OCI-M2 (cell line): Measurements from ENCODE around the gene UCP2.
"Not testable (repeated sequence)": the region's sequence is repeated elsewhere in the genome, so short reads cannot be mapped to it uniquely, and the experiment has no call there.

Experiments used
- DNase-seq: peaks from one replicate; lab custom pipeline; 2025; ENCODE audit not compliant: unreplicated experiment; lab: John Stamatoyannopoulos, UW

The UCP2 gene

DNA sequence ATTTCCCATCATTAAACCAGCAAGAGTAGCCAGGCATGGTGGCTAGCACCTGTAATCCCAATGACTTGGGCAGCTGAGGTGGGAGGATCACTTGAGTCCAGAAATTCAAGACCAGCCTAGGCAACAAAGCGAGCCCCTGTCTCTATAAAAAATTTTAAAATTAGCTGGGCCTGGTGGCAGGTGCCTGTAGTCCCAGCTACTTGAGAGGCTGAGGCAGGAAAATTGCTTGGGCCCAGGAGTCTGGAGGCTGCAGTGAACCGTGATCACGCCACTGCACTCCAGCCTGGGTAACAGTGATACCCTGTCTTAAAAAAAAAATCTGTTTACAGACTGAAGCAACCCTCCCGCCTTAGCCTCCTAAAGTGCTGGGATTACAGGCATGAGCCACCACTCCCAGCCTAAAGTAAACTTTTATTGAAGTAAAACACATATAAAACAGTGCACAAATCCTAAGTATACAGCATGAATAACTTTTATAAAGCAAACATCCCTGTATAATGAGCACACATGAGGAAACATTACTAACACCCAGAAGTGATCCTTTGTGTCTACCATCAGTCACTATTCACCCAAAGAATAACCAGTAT, 13.6 kb upstream of the UCP2 start:
- no peak for DNase-seq

DNA sequence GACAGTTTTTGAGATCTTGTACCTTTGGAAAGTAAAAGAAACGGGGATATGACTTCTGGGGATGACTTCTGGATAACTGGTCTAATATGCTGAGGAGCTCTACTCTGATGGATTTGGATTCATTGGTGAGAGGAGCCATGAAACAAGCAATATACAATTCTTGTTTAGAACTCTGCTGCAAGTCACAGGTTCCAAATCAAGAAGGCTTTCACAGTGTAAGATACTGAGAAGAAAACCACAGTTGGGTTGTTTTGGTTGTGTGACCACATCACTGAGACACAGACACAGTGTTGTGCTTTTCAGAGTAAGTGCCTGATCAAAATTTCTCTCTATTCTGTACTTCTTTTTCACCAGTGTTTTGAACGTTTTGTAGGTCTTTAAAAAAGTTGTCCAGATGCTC, 13.1 kb upstream of the UCP2 start:
- no peak for DNase-seq

DNA sequence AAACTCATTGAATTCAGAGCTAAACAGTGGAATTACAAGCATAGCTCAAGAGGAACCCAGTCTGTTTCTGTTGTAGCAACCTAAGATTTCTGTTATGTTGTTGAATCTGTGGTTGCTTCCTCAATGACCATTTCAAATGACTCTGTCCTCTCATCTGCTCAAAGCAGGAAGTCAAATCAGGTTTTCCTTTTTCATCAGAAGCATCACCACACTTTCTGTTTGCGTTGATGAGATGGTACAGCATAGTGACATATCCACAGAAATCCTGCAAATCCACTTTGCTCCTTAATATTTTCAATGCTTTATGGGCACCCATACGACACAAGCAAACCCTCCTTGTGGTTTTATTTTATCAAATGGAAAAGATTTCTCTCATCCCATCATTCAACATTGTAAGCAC, 12.6 kb upstream of the UCP2 start:
- no peak for DNase-seq

DNA sequence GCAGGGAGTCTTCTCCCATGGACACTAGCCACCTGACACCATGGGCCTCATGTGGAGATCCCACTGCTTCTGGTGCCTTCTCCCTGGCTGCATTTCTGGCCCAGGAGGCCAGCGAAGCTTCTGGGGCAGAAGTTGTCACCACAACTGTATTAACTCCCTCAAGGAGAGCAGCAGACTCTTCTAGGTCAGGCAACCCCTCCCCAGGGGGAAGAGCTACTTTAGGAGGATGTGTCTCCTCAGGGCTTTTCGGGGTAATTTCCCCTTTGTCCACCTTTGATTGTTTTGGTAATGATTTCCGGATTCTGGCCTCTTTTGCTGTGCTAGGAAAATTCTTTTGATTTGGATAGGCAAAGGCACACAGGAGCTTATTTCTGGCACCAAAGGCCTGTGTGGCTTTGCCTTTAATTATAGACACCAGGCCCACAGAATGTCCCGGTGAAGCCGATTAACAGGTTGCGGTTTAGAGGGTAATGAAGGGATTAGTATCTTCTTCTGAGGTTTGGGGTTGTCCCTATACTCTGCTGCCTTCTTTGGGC, 8.9 kb upstream of the UCP2 start:
- no peak for DNase-seq

DNA sequence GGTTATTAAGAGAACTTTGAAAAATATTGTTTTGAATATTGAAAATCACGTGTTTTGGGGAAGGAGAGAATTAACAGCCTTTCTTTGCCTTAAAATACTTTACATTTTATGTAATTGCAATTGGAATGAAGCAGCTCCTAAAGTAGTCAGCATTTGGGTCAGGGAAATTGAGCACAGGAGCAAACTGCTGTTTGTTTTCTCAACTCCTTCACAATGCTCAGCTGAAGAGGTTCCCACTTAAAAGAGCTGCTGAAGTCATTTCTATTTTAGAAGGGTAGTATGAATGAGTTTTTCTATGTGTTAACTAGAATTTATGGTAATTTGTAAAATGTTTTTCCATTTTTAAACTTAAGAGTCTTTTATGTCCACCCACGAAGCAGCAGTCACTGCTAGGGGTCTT, 8.1 kb upstream of the UCP2 start:
- DNase-seq, result no peak

DNA sequence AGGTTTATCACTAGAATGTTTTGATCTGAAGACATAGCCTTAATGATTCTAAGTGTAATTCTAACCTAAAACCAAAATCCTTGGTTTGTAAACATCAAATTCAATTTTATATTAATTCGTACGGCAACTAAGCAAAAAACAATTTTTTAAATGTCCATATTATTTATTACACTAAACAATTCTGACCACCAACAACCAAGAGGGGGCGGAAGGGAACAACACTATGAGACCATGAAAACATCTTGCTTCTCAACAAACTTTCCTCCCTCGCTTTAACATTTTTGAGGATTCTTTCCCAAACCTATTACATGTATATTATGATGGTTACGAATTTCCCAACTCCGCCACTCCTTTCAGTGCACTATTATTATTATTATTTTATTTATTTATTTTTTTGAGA, 6.5 kb upstream of the UCP2 start:
- DNase-seq, result no peak

DNA sequence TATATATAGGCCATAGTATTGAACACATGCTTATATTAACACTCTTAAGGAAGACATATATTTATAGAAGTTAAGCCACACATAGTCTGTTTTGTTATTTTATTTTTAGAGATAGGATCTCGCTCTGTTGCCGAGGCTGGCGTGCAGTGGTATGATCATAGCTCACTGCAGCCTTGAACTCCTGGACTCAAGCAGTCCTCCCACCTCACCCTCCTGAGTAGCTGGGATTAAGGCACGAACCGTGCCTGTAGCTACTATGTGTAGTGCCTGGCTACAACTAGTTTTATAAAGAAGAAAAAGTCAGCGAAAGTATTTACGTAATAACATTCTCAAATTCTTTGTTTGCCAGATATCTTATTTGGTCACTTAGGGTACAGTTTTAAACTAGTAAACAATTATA, 5.6 kb upstream of the UCP2 start:
- no peak for DNase-seq

DNA sequence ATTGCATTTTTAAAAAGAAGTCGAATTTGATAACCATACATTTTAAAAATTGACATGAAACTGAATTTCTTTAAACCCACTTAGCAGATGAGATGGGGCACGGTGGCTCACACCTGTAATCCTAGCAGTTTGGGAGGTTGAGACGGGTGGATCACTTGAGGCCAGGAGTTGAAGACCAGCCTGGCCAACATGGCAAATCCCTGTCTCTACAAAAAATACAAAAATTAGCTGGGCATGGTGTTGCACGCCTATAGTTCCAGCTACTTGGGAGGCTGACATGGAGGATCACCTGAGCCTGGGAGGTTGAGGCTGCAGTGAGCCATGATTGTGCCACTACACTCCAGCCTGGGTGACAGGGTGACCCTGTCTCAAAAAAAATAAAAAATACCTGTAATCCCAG, 3.0 kb upstream of the UCP2 start:
- not testable (repeated sequence) for DNase-seq

DNA sequence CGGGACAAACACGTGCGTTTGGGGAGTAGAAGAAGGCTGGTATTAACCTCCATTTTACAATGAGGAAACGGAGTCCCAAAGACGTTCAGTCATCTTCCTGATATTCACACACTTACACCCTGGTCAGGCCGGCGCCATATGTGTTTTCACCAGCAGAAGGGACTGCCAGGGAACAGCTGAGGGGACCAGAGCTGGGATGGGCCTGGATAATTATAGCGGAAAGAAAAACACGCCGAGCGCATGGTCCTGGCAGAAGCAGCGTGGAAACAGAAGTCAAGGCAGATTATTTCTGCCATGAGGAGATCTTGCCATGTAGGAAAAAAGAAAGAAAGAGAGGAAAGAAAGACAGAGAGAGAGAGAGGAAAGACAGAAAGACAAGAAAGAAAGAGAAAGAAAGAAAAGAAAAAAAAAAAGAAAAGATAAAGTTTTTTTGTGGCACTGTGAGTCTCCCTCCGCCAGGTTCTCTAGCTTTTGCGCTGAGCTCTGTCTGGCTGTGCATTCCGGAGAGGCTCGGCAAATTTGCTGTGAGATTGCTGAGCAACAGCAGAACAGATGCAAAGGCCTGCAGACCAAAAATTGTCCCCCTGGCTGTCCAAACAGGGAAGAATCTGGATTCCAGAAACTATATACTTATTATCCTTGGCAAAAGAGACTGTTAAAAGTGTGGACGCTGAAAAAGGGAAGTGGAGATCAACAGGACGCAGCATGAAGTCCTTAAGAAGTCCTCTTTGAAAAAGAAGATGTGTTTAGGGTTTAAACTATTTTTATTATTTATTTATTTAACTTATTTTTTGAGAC, 1.3 kb upstream of the UCP2 start:
- DNase-seq, result no peak

DNA sequence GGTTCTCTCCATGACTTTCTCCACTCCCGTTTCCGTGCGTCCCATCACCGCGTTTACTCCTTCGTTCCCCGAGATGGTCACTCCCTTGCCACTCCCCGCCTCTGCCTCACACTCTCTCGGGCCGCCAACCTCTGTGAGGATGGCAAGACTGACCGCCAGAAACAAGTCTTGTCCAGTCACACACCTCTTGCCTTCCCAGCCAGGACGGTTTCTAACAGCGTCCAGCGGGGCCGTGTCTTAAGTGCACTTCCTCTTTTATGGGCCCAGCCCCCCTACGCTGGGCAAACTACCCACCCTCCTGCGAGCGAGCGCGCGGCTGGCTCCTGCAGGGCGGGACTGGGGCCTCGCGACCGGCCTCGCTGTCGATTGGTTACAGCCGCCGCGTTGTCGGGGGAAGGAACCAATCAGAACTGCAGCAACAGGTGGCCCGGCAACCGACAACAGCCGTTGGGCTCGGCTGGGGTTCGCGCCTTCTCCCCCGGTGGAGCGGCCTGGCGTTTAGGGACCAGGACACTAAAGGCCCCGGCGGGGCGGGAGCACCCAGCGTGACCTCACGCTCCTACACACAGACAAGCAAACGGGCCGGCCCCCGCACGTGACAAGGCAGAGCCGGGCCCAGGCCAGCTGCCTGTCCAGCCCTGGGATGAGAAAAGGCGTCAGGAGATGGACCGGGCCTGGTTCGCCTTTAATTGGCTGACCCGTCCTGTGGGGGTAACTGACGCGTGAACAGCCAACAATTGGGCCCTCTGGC, 522 bp upstream of the UCP2 start:
- peak; percentile 84 for DNase-seq

DNA sequence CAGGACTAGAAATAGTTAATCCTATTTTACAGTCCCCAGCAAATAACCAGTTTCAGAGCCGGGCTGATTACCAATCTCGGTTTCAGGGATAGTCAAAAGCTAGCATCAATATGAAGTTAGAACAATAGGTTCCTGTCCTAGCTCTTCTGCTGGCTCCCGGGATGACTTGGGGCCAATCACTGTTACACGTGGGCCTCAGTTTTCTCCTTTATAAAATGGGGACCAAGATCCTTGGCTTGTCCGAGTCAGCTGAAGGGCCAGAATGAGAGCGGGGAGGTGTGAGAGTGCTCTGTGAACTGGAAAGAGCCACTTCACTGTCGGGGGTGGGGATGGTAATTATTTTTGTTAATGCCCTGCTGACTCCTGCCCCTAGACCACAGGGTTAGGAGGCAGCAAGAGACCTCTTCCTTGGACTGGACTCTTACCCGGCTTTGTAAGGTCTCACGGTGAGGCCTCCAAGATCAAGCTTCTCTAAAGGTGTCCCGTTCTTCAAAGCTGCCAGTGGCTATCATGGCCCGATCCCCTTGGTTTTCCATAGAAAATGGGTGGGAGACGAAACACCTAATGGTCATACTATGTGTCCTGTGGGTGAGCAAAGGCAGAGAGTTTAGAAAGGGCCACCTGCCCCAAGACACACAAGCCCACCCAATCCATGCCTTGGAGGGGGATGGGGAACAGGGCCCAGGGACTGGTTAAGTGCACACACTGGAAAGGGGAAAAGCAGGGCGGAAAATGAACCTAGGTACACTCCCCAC, 1.4 kb downstream of the UCP2 start:
- DNase-seq, result no peak

DNA sequence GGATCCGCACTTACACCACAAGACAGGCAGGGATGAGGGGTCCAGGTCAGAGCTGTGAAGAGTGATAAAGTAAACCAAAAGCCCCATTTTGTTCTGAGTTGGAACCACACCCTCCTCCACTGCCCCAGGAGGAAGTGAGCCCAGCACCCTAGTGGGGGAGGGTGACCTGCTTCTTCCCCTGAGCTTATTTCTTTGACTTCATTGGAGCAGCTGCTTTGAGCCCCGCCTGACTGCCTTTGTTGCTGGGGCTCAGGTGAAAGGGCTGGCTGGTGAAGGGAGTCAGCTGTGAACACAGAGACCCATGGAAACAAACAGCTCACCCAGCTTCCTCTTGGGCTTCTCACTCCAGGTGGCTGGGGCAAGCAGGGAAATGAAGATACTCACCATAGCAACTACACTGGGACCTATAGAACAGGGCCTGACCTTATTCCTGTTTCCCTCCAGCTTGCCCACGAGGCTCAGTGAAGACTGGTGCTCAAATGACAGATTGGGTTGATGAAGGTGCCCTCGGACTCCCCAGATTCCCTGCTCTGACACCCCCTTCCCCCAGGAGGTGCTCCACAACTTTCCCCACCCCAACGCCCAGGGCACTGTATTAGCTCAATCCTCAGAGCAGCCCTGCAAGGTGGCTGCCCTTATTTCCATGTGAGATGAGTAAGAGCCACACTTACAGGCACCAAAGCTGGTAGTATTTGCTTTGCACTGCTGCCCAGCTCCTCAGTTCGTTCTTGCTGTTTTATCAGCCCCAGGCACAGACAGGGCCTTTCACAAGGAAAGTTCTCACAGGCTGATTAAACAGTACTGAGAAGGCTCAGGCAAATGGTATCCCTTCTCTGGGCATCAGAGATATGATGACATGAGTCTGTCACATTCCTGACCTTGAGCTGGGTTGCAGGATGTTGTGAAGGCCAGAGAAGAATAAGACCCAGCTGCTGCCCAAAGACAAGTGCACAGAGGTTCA, 2.4 kb downstream of the UCP2 start:
- DNase-seq, result no peak

DNA sequence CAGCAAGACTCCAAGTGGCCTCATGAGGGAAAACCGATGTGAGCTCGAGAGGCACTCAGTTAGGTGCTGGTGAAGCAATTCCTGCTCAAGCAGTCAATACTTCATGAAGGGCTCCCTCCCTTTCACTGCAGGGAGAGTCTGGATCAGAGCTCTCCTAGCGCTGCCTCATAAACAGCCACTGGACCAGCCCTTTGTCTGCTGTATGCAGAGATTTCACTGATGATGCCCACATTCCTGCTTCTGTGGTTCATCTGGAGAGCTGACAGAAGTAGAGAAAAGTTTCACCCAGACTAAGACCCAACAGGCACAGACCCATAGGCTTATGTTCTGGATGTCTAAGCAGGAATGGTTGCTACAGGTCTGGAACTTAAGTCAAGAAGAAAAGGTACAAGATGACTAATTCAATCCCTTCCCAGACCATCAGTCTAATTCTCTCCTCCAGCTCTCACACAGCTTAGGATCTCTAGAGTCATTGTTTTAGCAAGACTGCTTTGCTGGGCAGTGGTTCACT, 4.0 kb downstream of the UCP2 start:
- no peak for DNase-seq

DNA sequence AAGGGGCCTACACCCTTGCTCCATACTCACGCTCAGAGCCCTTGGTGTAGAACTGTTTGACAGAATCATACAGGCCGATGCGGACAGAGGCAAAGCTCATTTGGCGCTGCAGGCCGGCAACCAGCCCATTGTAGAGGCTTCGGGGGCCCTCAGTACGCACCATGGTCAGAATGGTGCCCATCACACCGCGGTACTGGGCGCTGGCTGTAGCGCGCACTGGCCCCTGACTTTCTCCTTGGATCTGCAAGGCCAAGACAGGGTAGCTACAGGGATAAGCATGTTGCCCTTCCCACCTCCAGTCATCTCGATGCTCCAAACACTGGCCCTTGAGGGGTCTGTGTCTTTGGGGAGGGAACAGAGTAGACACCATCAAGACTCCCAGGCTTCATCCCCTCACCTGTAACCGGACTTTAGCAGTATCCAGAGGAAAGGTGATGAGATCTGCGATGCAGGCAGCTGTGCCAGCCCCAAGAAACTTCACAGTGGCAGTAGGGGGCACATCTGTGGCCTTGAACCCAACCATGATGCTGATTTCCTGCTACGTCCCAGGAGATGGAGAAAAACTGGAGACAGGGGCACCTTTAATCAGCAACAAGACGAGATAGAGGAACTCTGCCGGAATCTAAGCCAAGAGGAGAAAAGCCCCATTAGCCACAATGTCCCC, 4.7 kb downstream of the UCP2 start:
- no peak for DNase-seq

DNA sequence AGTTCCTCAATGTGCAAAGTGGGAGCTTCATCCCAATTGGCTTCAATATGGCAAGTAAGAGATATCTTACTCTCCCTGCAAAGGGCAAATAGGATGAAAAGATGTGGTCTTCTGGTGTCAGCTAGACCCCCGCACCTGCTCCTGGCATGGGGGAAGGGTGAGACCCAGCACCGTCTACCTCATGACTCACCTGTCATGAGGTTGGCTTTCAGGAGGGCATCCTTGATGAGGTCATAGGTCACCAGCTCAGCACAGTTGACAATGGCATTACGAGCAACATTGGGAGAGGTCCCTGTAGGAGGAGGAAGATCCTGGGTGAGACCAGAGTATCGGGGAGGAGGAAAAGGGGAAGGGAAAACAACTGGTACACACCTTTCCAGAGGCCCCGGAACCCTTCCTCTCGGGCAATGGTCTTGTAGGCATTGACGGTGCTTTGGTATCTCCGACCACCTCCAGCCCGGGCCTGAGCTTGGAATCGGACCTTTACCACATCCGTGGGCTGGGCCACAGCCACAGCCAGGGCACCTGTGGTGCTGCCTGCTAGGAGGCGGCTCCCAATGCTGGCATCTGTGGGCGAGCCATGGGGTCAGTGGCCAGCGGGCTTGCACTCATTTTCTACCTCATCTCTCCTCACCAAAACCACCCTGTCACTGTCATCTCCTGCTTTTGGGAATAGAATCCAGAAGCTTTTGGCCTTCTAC, 6.0 kb downstream of the UCP2 start:
- no peak for DNase-seq

DNA sequence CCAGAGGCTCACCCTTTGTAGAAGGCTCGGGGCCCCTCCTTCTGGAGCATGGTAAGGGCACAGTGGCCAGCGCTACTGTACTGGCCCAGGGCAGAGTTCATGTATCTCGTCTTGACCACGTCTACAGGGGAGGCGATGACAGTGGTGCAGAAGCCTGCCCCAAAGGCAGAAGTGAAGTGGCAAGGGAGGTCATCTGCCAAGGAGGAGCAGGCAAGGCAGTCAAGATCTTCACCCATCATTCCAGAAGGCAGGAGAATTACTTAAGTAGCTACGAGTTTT, 7.2 kb downstream of the UCP2 start:
- no peak for DNase-seq

DNA sequence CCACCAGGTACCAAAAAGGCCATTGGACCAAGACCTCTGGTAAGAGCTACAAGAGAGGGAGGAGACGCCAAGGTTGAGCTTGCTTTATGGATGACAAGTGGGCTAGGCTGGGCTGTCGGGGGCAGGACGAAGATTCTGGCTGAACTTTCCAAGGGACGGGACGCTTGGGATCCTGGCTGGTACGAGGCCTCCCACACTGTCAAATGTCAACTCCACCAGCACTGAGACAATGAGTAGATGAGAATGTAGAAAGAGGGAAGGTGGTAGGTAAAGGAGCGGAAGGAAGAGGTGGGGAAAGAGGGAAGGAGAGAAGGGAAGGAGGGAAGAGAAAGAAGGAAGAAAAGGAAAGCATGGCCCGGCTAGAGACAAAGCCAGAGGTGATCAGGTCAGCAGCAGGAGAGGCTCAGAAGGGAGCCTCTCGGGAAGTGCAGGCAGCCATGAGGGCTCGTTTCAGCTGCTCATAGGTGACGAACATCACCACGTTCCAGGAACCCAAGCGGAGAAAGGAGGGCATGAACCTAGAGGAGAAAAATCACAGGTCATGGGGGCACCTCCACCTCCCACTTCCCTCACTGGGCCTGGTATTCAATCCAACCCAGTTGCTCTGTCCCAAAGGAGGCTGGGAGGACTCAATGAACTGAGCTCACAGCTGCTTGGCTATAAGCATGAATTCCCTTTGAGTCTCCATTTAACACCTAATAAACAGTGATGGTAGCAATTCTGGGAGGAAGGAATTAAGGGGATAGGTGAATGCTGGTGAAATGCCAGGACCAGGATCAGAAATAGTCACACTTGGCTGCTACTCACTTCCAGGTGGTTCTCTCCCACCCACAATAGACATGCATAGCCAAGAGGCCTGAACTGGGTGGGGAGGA, 7.8 kb downstream of the UCP2 start:
- no peak for DNase-seq
